Activated naive CD4-positive, alpha-beta T cell treated with anti-CD3 and anti-CD28 coated beads, Interleukin-2, amount 10 ng/mL, durations not matched to agents 7 days and 5 days (primary cell): Measurements from ENCODE around the gene RNF212.

Experiments
- CTCF ChIA-PET: fragments of 350-600 bp; sonication (Branson Sonifier 250); formaldehyde crosslinking; loops from one replicate; lab custom pipeline; 2021; ENCODE audit warnings: antibody characterized with exemption; lab: Charles Lee
- DNase-seq: peaks from one replicate; pipeline ENCODE4 v3.0.0-alpha.2; 2020
- H3K27ac Mint-ChIP-seq: one replicate; pipeline ENCODE4 v1.8.0; 2021; ENCODE audit warnings: mild to moderate bottlenecking, moderate library complexity, mixed read lengths
- H3K27me3 Mint-ChIP-seq: one replicate; pipeline ENCODE4 v1.8.0; 2021; ENCODE audit warnings: mild to moderate bottlenecking, mixed read lengths
- H3K36me3 Mint-ChIP-seq: one replicate; pipeline ENCODE4 v1.8.0; 2021; ENCODE audit warnings: mixed read lengths
- H3K4me1 Mint-ChIP-seq: one replicate; pipeline ENCODE4 v1.8.0; 2021; ENCODE audit warnings: mixed read lengths
- H3K4me3 Mint-ChIP-seq: one replicate; pipeline ENCODE4 v1.8.0; 2021; ENCODE audit warnings: mild to moderate bottlenecking, moderate library complexity, mixed read lengths
- H3K9me3 Mint-ChIP-seq: one replicate; pipeline ENCODE4 v1.8.0; 2021; ENCODE audit warnings: mixed read lengths

Gene RNF212

GRCh38 chr4:1113311-1114009 lies at the start of gene RNF212:
TSS of gene RNF212 (minus strand) at chr4:1113564. CDS start at chr4:1113464, 100 bp downstream.
- Mint-ChIP-seq H3K27me3 (peaks cover 51% of the 10 kb centered on the region), H3K4me1 (no peaks in the 10 kb centered on the region), H3K9me3 (no peaks in the 10 kb centered on the region), H3K4me3 (no peak within 1 kb of the TSS), H3K36me3 (no peaks in the 10 kb centered on the region), H3K27ac (no peak within 1 kb of the TSS)
- CTCF ChIA-PET: no interaction called here
- no peak for DNase-seq

DNA sequence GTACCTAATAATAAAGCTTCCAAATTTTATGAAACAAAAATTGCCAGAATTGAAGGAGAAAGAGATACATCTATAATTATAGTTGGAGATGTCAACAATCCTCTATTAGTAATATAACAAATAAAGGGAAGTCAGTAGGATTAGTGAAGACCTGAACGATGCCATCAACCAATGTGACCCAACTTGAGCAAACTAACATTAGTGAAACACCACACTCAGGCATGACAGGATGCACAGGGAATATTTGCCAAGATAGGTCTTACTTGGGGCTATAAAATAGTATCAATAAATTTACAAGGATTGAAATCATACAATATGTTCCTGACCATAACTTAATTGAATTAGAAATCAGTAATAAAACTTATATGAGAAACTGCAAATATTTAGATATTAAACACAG lies 47.0 kb upstream of the RNF212 start:
- H3K36me3 Mint-ChIP-seq: no peaks in the 10 kb centered on the region
- H3K4me1 Mint-ChIP-seq: peaks cover 6% of the 10 kb centered on the region
- CTCF ChIA-PET: no interaction called here
- DNase-seq: no peak
- no peak overlapping the region for H3K27ac Mint-ChIP-seq
- no peak overlapping the region for H3K4me3 Mint-ChIP-seq
- H3K9me3 Mint-ChIP-seq: no peaks in the 10 kb centered on the region
- peaks cover 63% of the 10 kb centered on the region for H3K27me3 Mint-ChIP-seq

DNA sequence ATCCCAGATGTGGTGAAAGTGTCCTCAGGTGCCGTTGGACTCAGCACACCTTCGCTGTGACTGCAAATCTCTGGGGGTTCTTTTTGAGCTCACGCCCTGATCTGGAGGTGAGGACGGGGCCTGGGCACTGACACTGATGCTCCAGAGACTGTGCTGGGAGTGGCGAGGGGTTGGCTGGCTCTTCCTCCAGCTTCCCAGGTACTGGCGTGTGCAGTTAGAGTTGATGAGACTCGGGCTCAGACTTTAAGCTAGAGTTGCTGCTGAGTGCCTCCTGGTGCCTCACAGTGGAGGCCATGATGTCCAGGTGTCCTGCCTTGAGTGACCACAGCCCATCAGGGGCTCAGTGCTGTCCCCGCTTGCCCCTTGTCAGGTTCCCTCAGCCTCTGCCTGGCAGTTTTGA lies 42.7 kb upstream of the RNF212 start:
- peaks cover 56% of the 10 kb centered on the region for H3K27me3 Mint-ChIP-seq
- H3K4me3 Mint-ChIP-seq: no peak overlapping the region
- no peaks in the 10 kb centered on the region for H3K4me1 Mint-ChIP-seq
- no peaks in the 10 kb centered on the region for H3K36me3 Mint-ChIP-seq
- H3K27ac Mint-ChIP-seq: no peak overlapping the region
- H3K9me3 Mint-ChIP-seq: no peaks in the 10 kb centered on the region
- CTCF ChIA-PET: interaction anchor here (0.6 kb wide), 1 partner anchor 177 kb away, joined by 3 read pairs; no protein-coding TSS in a partner anchor
- no peak for DNase-seq

- CTCF ChIA-PET: interaction anchor here (1.1 kb wide), 1 partner anchor 12 kb away, joined by 3 read pairs; no protein-coding TSS in a partner anchor
Measured at GRCh38 chr4:1155314-1155713, 42.0 kb upstream of the RNF212 start.

DNA sequence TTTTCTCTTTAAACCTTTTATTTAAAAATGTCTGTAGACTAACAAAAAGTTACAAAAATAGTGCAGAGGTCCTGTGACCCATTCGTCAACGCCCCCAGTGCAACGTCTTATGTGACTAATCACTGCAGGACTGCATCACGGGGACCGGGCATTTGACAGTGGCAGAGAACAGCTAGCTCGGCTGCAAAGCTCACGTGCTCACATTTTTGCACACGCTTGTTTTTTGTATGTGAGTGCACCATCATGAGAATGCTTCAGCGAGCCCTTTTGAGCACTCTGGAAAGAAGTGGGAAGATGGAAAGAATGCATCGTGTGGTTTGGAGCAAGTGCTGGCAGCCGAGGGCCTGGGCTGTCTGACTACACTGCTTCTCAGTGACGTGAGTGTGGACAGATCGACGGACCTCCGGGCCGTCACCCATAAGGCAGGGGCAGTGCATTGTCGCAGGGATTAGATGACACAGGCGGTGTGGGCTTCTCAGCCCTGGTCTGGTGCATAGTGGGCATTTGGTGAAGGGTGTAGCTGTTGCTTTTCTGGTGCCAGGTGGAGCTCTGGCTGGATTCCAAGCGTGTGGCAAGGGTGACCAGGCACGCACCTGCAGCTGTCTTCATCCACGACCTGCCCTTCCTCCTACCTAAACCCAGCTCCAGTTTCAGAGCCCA lies 41.3 kb upstream of the RNF212 start:
- H3K27ac Mint-ChIP-seq: no peak overlapping the region

More at GRCh38 chr4:1155314-1155713, 42.0 kb upstream of the RNF212 start:
- Mint-ChIP-seq H3K4me3 (no peak overlapping the region), H3K27me3 (peaks cover 53% of the 10 kb centered on the region), H3K36me3 (no peaks in the 10 kb centered on the region), H3K9me3 (no peaks in the 10 kb centered on the region), H3K27ac (no peak overlapping the region), H3K4me1 (no peaks in the 10 kb centered on the region)
- DNase-seq: no peak

DNA sequence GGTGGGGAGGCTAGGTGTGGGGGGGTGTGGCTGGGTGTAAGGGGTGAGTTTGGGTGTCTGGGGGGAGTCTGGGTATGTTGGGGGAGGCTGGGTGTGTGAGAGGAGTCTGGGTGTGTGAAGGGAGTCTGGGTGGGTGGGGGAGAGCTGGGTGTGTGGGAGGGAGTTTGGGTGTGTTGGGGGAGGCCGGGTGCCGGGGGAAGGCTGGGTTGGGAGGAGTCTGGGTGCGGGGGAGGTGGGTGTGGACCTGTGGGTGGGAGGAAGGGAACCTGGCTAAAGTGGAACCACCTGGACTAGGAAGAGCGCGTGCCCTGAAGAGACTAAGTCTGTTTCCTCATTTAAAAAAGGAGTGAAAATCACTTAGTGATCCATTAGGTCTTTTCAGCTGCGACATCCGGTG lies 40.8 kb upstream of the RNF212 start:
- Mint-ChIP-seq H3K27ac (no peak overlapping the region), H3K27me3 (peaks cover 63% of the 10 kb centered on the region), H3K4me1 (no peaks in the 10 kb centered on the region), H3K36me3 (no peaks in the 10 kb centered on the region), H3K4me3 (no peak overlapping the region), H3K9me3 (no peaks in the 10 kb centered on the region)
- no peak for DNase-seq
- CTCF ChIA-PET: no interaction called here

More for the DNA sequence above, 41.3 kb upstream of the RNF212 start:
- CTCF ChIA-PET: interaction anchor here (1.1 kb wide), 1 partner anchor 12 kb away, joined by 3 read pairs; no protein-coding TSS in a partner anchor
- Mint-ChIP-seq H3K27me3 (peaks cover 60% of the 10 kb centered on the region), H3K36me3 (no peaks in the 10 kb centered on the region), H3K4me3 (no peak overlapping the region), H3K9me3 (no peaks in the 10 kb centered on the region), H3K4me1 (no peaks in the 10 kb centered on the region)
- no peak for DNase-seq

DNA sequence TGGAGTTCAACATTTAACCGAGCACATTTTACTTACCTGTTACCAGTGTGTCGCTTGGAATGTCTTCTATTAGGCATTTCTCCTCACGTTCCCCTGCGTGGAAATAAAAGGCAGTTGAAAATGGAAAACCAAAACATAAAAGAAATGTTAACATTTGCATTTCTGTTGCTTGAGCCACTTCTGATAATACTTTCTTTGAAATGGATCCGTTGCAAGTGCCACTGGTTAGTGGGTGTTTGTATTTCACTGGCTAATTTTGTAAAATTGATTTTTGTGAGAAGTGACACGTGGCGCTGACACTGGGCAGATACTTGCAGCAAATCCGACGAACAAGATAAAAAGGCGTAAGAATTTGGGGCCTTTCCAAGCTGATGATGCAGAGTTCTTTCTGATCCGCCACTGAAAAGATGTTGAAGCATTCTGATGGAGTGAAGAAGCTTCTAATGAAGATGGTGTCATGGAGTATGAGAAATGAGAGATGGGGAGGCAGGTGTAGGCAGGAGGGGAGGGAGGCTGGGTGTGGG lies 40.3 kb upstream of the RNF212 start:
- Mint-ChIP-seq H3K4me3 (no peak overlapping the region), H3K9me3 (no peaks in the 10 kb centered on the region), H3K36me3 (no peaks in the 10 kb centered on the region), H3K27me3 (peaks cover 63% of the 10 kb centered on the region), H3K27ac (no peak overlapping the region), H3K4me1 (no peaks in the 10 kb centered on the region)
- no peak for DNase-seq
- CTCF ChIA-PET: no interaction called here

DNA sequence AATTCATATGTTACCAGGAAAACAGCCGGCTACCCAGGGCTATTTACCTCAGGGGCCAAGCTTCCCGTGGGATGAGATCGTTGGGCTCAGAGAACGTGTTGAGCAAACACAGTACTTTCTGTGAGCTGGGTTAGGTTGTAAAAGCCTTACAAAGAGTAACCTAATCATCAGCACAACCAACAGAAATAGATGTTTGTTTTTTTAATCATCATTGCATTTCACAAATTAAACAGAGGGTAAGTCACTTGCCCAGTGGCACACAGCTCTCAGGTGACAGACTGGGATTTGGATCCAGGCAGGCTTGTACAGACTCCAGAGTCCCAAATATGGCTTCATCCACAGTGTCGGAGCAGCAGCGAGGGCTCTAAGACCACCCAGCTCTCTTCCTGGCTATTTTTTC lies 38.9 kb upstream of the RNF212 start:
- peaks cover 55% of the 10 kb centered on the region for H3K27me3 Mint-ChIP-seq
- no peaks in the 10 kb centered on the region for H3K4me1 Mint-ChIP-seq
- no peak overlapping the region for H3K4me3 Mint-ChIP-seq
- DNase-seq: no peak
- CTCF ChIA-PET: interaction anchor here (1.2 kb wide), 1 partner anchor 14 kb away, joined by 3 read pairs; no protein-coding TSS in a partner anchor
- H3K9me3 Mint-ChIP-seq: no peaks in the 10 kb centered on the region
- H3K36me3 Mint-ChIP-seq: no peaks in the 10 kb centered on the region
- H3K27ac Mint-ChIP-seq: no peak overlapping the region

GRCh38 chr4:1151541-1151940 lies 38.2 kb upstream of the RNF212 start:
- Mint-ChIP-seq H3K4me1 (no peaks in the 10 kb centered on the region), H3K27ac (no peak overlapping the region), H3K27me3 (peaks cover 53% of the 10 kb centered on the region), H3K9me3 (no peaks in the 10 kb centered on the region), H3K36me3 (no peaks in the 10 kb centered on the region), H3K4me3 (no peak overlapping the region)
- DNase-seq: no peak
- CTCF ChIA-PET: no interaction called here

GRCh38 chr4:1150875-1151274 lies 37.5 kb upstream of the RNF212 start:
- CTCF ChIA-PET: interaction anchor here (0.8 kb wide), 1 partner anchor 20 kb away, joined by 3 read pairs; no protein-coding TSS in a partner anchor
- H3K4me1 Mint-ChIP-seq: no peaks in the 10 kb centered on the region
- no peak overlapping the region for H3K27ac Mint-ChIP-seq

DNA sequence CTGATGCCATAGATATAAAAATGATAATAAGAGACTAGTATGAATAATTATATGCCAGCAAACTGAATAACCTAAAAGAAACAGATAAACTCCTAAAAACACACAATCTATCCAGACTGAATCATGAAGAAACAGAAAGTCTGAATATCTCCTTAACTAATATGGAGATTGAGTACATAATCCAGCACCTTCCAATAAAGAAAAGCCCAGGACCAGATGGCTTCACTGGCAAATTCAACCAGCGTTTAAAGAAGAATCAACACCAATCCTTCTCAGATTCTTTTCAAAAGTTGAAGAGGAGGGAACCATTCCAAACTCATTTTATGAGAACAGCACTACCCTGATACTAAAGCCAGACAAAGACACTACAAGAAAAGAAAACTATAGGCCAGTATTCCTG lies 26.5 kb upstream of the RNF212 start:
- Mint-ChIP-seq H3K4me1 (peaks cover 27% of the 10 kb centered on the region), H3K36me3 (no peaks in the 10 kb centered on the region), H3K27me3 (peaks cover 46% of the 10 kb centered on the region), H3K4me3 (no peak overlapping the region), H3K27ac (no peak overlapping the region), H3K9me3 (no peaks in the 10 kb centered on the region)
- DNase-seq: no peak
- CTCF ChIA-PET: no interaction called here

More at GRCh38 chr4:1150875-1151274, 37.5 kb upstream of the RNF212 start:
- Mint-ChIP-seq H3K9me3 (no peaks in the 10 kb centered on the region), H3K4me3 (no peak overlapping the region), H3K27me3 (peaks cover 49% of the 10 kb centered on the region), H3K36me3 (no peaks in the 10 kb centered on the region)
- no peak for DNase-seq

GRCh38 chr4:1137850-1138249 lies 24.5 kb upstream of the RNF212 start:
- peak overlapping the region; percentile 41 for H3K4me3 Mint-ChIP-seq
- no peak for DNase-seq
- no peak overlapping the region for H3K27ac Mint-ChIP-seq
- H3K36me3 Mint-ChIP-seq: no peaks in the 10 kb centered on the region
- H3K27me3 Mint-ChIP-seq: peaks cover 40% of the 10 kb centered on the region
- H3K4me1 Mint-ChIP-seq: peaks cover 27% of the 10 kb centered on the region
- H3K9me3 Mint-ChIP-seq: no peaks in the 10 kb centered on the region
- CTCF ChIA-PET: interaction anchor here (0.8 to 1.2 kb wide), 4 partner anchors 29 to 148 kb away, joined by 3 to 7 read pairs (median 3); no protein-coding TSS in a partner anchor

DNA sequence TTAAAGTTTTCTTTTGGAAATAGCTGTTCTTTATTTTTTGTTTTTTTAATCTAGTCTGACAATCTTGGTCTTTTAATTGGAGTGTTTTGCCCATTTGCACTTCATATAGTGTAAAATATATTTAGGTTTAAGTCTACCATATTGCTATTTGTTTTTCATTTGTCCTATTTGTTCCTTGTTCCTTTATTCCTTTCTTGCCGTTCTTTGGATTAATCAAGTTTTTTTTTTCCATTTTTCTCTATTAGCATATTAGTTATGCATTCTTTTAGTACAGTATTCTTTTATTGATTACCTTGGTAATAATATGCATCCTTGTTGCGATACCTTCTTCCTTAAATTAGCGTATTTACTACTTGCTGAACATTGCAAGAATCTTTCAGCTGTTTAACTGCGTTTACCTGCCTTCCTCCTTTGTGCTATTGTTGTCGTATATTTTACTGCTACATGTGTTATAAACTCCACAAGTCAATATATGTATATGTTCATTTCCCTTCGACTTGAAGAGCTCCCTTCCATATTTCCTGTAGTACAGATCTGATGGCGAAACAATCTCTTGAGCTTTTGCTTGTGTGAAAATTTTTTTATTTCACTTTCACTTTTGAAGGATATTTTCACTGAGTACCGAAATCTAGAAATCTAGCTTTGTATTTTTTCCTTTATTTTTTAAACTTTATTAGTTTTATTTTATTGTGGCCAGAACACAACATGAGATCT lies 23.9 kb upstream of the RNF212 start:
- Mint-ChIP-seq H3K36me3 (no peaks in the 10 kb centered on the region), H3K27ac (peak overlapping the region; percentile 81), H3K9me3 (no peaks in the 10 kb centered on the region), H3K27me3 (peaks cover 35% of the 10 kb centered on the region), H3K4me3 (peak overlapping the region; percentile 48), H3K4me1 (peaks cover 27% of the 10 kb centered on the region)
- CTCF ChIA-PET: interaction anchor here (0.8 to 1.2 kb wide), 3 partner anchors 30 to 149 kb away, joined by 3 to 7 read pairs (median 3); no protein-coding TSS in a partner anchor
- no peak for DNase-seq

- CTCF ChIA-PET: interaction anchor here (0.8 to 1.4 kb wide), 5 partner anchors 28 to 219 kb away, joined by 3 to 6 read pairs (median 3); no protein-coding TSS in a partner anchor
- Mint-ChIP-seq H3K36me3 (no peaks in the 10 kb centered on the region), H3K27me3 (peaks cover 25% of the 10 kb centered on the region), H3K27ac (no peak overlapping the region), H3K4me3 (no peak overlapping the region), H3K9me3 (no peaks in the 10 kb centered on the region), H3K4me1 (peaks cover 27% of the 10 kb centered on the region)
- DNase-seq: no peak
Measured at GRCh38 chr4:1136048-1136447, 22.7 kb upstream of the RNF212 start.
